Measurements from ENCODE around the gene SLC35D2.
"Not testable (repeated sequence)": the region's sequence is repeated elsewhere in the genome, so short reads cannot be mapped to it uniquely, and the experiment has no call there.

The SLC35D2 gene

GRCh38 chr9:96378187-96378586 is 5.3 kb downstream of the SLC35D2 start:
- DNase-seq (ENCODE audit: low spot score) = no peak
- TF ChIP-seq CTCF (IDR thresholded peaks at IDR 0.05) = no peak
- H3K4me3 ChIP-seq = no peak overlapping the region
- no peak overlapping the region for H3K27ac ChIP-seq

- H3K27ac ChIP-seq = no peak overlapping the region
- H3K4me3 ChIP-seq = no peak overlapping the region
- DNase-seq (ENCODE audit: low spot score) = no peak
- no peak for TF ChIP-seq CTCF (IDR thresholded peaks at IDR 0.05)
Observed at GRCh38 chr9:96376891-96377874, 6.3 kb downstream of the SLC35D2 start.

- H3K27ac ChIP-seq; H3K4me3 ChIP-seq; DNase-seq (ENCODE audit: low spot score): not testable (repeated sequence)
Observed at GRCh38 chr9:96375507-96375906, 8.0 kb downstream of the SLC35D2 start.

- DNase-seq (ENCODE audit: low spot score) = no peak
- no peak overlapping the region for H3K27ac ChIP-seq
- TF ChIP-seq CTCF (IDR thresholded peaks at IDR 0.05) = no peak
- H3K4me3 ChIP-seq = no peak overlapping the region
Observed at GRCh38 chr9:96367943-96368342, 15.6 kb downstream of the SLC35D2 start.

- Histone ChIP-seq H3K27ac (no peak overlapping the region), H3K4me3 (no peak overlapping the region)
- DNase-seq (ENCODE audit: low spot score) = no peak
- TF ChIP-seq CTCF (IDR thresholded peaks at IDR 0.05) = no peak
Observed at GRCh38 chr9:96363175-96363967, 20.1 kb downstream of the SLC35D2 start.

- not testable (repeated sequence) for DNase-seq (ENCODE audit: low spot score); H3K27ac ChIP-seq; H3K4me3 ChIP-seq
Observed at GRCh38 chr9:96362119-96362518, 21.4 kb downstream of the SLC35D2 start.

GRCh38 chr9:96361668-96362067 is 21.8 kb downstream of the SLC35D2 start:
- no peak for DNase-seq (ENCODE audit: low spot score)
- H3K4me3 ChIP-seq = no peak overlapping the region
- no peak overlapping the region for H3K27ac ChIP-seq
- no peak for TF ChIP-seq CTCF (IDR thresholded peaks at IDR 0.05)
